Testis (tissue), 3 donors: ENCODE results near the gene SLC38A1. TPM values are rescaled to one million over a fixed set of nuclear protein-coding genes. Genes with fewer than 3 reads are reported as not detected.

Source experiments
- DNase-seq: peaks from one replicate; pipeline ENCODE4 v3.0.0-alpha.2; 2019
- H3K27ac ChIP-seq, 2 donors: fragments of 200-600 bp; sonication (generic); one replicate each; pipeline ENCODE4 v1.5.1; 2019
- H3K27me3 ChIP-seq: fragments of 200-600 bp; sonication (generic); one replicate; pipeline ENCODE4 v1.5.1; 2019
- H3K36me3 ChIP-seq: fragments of 200-600 bp; sonication (generic); one replicate; pipeline ENCODE4 v1.5.1; 2017; ENCODE audit warnings: low read depth; ENCODE audit errors: missing control alignments
- H3K4me1 ChIP-seq: fragments of 200-600 bp; sonication (generic); one replicate; pipeline ENCODE4 v1.5.1; 2019
- H3K4me3 ChIP-seq, 2 donors: fragments of 200-600 bp; sonication (generic); one replicate each; pipeline ENCODE4 v1.5.1; 2017 to 2019
- H3K9me3 ChIP-seq: fragments of 200-600 bp; sonication (generic); one replicate; pipeline ENCODE4 v1.5.1; 2017
- POLR2A ChIP-seq: fragments of 450-650 bp; IDR thresholded peaks from one replicate; pipeline ENCODE4 v1.6.1; 2017; ENCODE audit warnings: antibody characterized with exemption, mild to moderate bottlenecking, moderate library complexity
- WGBS, 2 donors: methylation state at CpG; one replicate each; pipeline ENCODE4 v1.1.5; 2018; 5-methylcytosine and 5-hydroxymethylcytosine counted together
- intact Hi-C: fragments of 100-400 bp; cut with DNase I; formaldehyde crosslinking; loops from one replicate; pipeline ENCODE4 v1.15.1; 2023; ENCODE audit warnings: low total_unique reads
- polyA plus RNA-seq: library from polyadenylated mRNA; stranded (reverse); fragments of 350-450 nt; fragmentation: Illumina TruSeq; extraction: RNeasy Lipid Tissue Mini Kit (QIAGEN cat#74804); gene quantifications from one replicate; pipeline ENCODE4 v1.2.3, GENCODE V29; 2014; ENCODE audit warnings: low read depth, low replicate concordance; ENCODE audit not compliant: insufficient read depth
- total RNA-seq, 2 donors: library from RNA; depleted of rRNA; stranded (reverse); fragments of >200 nt; gene quantifications; one replicate each; pipeline ENCODE4 v1.2.3, GENCODE V29; 2016
- TF ChIP-seq, protein P1 (sequence below), 3 experiments: fragments of 450-650 bp in 2 of 3; fragments of 200-600 bp in 1 of 3; sonication (generic) in 1 of 3; IDR thresholded peaks; one replicate each; pipeline ENCODE4 v1.5.1; 2016 to 2019; ENCODE audit warnings: antibody characterized with exemption in 3 of 3, mild to moderate bottlenecking in 2 of 3, moderate library complexity in 1 of 3

Gene SLC38A1
- total and polyA plus RNA-seq, 3 donors from 2014 or later = 1.6 to 8.7 (median 4.0) TPM

DNA sequence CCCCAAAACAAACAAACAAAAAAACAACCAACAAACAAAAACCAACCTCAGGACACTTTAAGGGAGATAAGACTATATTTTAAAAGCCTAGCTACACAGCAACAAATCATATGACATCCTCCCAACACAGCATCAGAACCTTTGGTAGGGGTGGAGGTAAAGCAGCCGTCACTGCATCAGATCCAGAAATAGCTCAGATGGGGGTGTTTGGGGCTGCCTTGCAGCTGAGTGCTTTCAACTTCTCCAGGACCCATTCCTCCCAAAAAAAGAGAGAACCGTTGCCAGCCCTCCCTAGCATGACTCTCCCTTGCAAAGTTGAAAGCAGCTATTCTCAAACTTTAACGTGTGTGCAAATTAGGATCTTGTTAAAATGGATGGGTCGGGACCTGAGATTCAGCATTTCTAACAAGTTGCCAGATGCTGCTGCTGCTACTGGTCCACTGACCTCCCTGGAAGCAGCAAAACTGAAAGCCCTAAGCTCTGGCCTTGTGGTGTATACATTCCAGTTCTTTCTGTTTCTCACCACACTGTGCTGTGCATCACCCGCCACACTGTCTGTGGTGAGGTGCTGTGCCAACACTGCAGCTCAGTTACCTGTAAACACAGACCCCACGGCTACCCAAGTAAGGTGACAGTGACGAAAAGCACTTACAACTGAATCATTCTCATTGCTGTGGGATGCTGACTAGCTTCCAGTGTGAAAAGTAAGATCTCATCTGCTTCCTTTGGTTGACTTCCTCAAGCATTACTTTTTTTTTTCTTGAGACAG is 54.0 kb downstream of the SLC38A1 start:
- Histone ChIP-seq H3K4me1 (no peaks in the 10 kb centered on the region), H3K27me3 (no peaks in the 10 kb centered on the region), H3K4me3 (no peak overlapping the region), H3K9me3 (no peaks in the 10 kb centered on the region), H3K27ac (no peak overlapping the region), H3K36me3 (no peaks in the 10 kb centered on the region)
- no peak for DNase-seq
- TF ChIP-seq, protein P1, sequence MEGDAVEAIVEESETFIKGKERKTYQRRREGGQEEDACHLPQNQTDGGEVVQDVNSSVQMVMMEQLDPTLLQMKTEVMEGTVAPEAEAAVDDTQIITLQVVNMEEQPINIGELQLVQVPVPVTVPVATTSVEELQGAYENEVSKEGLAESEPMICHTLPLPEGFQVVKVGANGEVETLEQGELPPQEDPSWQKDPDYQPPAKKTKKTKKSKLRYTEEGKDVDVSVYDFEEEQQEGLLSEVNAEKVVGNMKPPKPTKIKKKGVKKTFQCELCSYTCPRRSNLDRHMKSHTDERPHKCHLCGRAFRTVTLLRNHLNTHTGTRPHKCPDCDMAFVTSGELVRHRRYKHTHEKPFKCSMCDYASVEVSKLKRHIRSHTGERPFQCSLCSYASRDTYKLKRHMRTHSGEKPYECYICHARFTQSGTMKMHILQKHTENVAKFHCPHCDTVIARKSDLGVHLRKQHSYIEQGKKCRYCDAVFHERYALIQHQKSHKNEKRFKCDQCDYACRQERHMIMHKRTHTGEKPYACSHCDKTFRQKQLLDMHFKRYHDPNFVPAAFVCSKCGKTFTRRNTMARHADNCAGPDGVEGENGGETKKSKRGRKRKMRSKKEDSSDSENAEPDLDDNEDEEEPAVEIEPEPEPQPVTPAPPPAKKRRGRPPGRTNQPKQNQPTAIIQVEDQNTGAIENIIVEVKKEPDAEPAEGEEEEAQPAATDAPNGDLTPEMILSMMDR (IDR thresholded peaks at IDR 0.05) = no peak
- TF ChIP-seq POLR2A = no peak
- intact Hi-C loops = no loop called here
- WGBS, 2 donors = 71 to 82% methylated on average over 7 of the region's 7 CpGs

DNA sequence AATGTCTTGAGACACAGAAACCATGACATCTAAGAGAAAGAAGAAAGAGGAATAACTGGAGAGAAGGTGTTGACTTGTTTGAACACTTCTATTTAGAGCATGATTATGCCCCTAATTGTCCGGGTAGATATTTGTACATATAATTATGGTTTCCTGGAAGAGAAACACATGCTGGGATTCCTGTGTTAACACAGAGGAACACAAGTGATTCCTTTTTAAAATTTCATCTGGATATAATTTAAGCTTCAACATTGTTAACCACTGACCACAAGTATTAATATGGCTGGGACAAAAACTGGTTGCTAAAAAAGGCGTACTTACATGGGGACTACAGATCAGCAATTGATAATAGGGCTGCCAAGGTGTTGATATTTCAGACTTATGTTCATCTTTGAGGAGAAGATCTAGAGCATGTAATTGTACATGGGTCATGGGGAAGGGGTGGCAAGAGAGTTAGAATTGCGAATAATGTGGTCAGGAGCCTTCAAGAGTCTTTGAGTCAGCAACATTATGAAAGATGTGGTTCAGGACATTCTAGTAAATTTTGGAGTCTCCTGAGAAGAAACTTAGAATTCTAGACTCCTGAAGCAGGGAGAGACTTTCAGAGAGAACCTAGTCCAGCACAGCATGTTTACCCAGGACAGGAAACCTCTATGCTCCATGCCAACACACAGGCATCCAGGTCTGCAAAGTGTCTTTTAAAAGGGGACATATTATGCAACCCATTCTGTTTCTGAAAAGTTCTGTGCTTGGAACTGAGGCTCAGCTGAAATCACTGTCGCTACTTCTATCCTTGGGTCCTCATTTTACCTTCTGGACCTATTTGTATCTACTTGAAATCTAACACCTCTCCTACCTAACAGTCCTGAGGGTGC is 56.5 kb downstream of the SLC38A1 start:
- Histone ChIP-seq H3K27me3 (no peaks in the 10 kb centered on the region), H3K4me1 (no peaks in the 10 kb centered on the region), H3K36me3 (no peaks in the 10 kb centered on the region), H3K4me3 (no peak overlapping the region), H3K9me3 (no peaks in the 10 kb centered on the region), H3K27ac (no peak overlapping the region)
- intact Hi-C loops = no loop called here
- WGBS, 2 donors = 83 to 87% methylated on average over 4 of the region's 4 CpGs
- no peak for DNase-seq
- no peak for TF ChIP-seq POLR2A
- TF ChIP-seq, protein P1 (IDR thresholded peaks at IDR 0.05) = no peak

DNA sequence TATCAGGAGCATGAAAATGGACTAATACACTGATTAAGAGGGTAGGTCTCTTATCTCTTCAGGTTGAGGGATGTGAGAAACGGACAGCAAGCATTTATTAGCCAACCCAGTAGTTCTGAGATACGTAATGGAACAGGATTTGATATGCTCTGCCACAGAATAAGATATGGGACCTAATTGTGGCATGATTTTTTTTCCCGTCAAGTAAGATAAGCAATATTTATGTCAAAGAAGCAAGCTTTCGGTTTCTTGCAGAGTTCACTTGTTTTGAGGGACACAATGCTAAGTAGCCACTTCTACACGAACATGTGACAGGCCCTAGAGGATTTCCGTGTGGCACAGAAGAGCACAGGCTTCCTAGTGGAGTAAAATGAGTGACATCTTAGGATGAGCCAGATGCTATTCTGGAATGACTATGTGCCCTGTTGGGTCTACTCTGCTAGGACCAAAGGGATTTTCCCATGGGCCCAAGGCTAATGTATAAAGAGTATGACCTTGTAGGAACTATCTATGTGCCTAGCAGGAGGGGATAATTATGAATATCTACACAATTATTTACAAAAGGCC is 57.9 kb downstream of the SLC38A1 start:
- Histone ChIP-seq H3K27me3 (no peaks in the 10 kb centered on the region), H3K9me3 (no peaks in the 10 kb centered on the region), H3K36me3 (no peaks in the 10 kb centered on the region), H3K4me1 (no peaks in the 10 kb centered on the region), H3K27ac (no peak overlapping the region), H3K4me3 (no peak overlapping the region)
- intact Hi-C loops = no loop called here
- TF ChIP-seq POLR2A = no peak
- TF ChIP-seq, protein P1 (IDR thresholded peaks at IDR 0.05) = no peak
- 67 to 85% methylated on average over 6 of the region's 6 CpGs for WGBS, 2 donors
- no peak for DNase-seq

DNA sequence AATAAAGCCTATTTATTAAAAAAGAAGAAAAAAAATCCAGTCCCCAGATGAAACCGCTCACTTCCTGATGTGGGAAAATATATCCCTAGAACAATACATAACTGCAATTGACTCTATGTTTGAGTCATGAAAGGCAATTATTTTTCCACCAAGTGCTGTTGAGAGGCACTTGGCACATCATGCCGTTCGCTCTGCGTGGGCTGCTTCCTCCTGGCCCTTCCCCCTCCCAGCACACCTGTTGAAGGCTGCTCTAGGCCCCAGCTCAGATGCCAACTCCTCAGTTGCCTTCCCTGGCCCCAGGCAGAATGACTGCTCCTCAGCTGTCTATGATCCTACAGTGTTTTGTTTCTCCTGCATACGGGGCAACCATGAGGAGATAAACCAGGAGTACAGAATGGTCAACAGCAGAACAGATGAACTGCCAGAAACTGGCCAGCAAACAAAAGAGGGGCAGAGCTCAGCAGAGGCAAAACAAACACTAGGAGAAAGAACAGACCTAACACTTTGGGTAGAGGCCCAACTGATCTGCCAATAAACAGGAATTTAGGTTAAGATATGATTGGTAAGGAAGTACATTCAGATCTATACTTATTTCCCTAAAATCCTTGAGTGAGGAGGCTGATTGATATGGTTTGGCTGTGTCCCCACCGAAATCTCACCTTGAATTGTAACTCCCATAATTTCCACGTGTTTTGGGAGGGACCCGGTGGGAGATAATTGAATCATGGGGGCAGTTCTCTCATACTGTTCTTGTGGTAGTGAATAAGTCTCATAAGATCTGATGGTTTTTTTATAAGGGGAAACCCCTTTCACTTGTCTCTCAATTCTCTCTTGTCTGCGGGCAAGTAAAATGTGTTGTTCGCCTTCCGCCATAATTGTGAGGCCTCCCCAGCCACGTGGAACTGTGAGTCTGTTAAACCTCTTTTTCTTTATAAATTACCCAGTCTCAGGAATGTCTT is 58.6 kb downstream of the SLC38A1 start:
- no peaks in the 10 kb centered on the region for H3K27me3 ChIP-seq
- TF ChIP-seq POLR2A = no peak
- TF ChIP-seq, protein P1 (IDR thresholded peaks at IDR 0.05) = no peak
- no peak overlapping the region for H3K4me3 ChIP-seq
- no peak for DNase-seq
- 65 to 67% methylated on average over 12 of the region's 12 CpGs for WGBS, 2 donors
- H3K9me3 ChIP-seq = no peaks in the 10 kb centered on the region
- no peaks in the 10 kb centered on the region for H3K4me1 ChIP-seq
- no peak overlapping the region for H3K27ac ChIP-seq
- no peaks in the 10 kb centered on the region for H3K36me3 ChIP-seq
- intact Hi-C loops = no loop called here
